ENCODE results near the gene GPR78.

Gene GPR78

DNA sequence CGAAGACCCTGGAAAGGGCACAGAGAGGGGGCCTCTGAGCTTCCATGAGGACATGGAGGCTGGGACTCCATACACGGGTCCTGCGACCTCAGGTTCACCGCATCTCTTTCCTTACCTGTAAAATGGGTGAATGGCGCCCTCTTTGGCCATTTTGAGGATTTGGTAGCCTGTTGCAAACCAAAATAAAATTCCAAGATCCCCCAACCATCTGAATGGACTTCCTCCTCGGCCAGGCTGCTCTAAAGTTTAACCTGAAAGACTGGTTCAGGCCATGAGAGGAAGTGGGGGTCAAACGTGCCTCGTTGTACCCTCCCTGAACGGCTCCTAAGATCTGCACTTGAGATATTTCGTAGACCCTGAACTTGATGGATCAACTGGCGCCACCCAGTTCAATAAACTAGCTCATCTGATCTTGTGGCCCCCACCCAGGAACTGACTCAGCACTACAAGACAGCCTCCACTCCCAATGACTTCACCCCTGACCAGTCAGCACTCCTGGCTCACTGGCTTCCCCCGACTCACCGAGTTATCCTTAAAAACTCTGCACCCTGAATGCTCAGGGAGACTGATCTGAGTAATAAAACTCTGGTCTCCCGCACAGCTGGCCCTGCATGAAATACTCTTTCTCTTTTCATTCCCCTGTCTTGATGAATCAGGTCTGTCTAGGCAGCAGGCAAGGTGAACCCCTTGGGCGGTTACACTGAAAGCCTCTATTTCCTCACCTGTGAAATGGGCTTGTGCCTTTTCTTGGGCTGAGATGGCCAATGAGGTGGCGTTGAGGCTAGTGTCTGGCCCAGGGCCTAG lies 32.9 kb upstream of the GPR78 start:
- no peak for DNase-seq

DNA sequence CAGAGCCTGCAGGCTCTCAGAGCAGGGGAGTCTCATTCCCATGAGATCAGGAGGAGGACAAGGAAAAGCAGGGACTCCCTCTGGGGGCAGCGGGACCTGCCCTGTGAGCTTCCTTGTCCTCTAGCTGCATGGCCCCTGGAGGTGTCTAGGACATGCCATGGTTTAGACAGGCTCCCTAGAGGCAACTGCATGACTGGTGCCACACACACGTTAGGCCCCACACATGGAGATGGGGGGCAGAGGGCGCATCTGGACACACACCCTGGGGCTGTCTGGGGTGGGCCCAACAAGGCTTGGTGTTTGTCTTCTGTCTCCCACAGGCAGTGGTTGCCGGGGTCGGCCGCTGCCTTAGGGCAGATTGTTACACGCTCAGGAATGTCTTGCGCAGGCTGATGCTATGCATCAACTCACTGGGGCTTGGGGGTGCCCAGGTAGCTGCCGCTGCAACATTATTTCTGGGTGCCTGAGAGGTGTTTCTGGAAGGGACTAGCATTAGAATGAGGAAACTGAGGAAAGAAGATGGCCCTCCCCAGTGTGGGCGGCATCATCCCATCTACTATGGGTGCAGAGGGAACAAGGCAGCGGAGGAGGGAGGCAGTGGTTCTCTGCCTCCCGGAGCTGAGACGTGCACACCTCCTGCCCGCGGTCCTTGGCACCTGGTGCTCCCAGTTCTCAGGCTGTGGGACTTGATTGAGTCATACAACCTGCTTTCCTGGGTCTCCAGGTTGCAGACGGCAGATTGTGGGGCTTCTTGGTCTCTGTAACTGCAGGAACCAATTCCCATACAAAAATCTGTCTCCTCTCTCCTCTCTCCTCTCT lies 32.1 kb upstream of the GPR78 start:
- no peak for DNase-seq

DNA sequence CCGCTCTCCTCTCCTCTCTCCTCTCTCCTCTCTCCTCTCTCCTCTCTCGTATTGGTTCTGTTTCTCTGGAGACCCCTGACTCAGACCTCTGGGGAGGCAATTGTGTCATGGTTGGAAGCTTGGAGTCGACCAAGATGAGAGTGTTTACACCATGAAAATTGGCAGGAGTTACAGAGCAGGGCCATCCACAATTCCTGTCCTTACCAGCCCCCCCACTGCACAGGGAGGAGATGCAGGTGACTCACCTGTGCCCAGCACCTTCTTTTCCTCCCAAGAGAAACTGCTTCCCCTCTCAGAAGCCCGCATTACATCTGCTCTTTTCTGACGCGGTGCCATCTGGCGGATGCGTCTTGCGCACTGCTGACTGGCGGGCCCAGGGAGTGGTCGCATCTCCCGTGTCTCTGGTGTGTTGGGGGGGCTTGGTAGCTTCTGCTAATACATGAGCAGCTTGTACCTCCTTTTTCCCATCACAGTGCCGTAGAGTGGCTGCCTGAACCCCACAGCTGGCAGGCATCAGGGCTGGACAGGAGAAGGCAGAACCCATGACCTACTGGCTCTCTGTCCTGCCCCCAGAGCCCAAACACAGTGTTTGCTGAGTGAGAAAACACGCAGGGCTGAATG lies 31.4 kb upstream of the GPR78 start:
- no peak for DNase-seq

DNA sequence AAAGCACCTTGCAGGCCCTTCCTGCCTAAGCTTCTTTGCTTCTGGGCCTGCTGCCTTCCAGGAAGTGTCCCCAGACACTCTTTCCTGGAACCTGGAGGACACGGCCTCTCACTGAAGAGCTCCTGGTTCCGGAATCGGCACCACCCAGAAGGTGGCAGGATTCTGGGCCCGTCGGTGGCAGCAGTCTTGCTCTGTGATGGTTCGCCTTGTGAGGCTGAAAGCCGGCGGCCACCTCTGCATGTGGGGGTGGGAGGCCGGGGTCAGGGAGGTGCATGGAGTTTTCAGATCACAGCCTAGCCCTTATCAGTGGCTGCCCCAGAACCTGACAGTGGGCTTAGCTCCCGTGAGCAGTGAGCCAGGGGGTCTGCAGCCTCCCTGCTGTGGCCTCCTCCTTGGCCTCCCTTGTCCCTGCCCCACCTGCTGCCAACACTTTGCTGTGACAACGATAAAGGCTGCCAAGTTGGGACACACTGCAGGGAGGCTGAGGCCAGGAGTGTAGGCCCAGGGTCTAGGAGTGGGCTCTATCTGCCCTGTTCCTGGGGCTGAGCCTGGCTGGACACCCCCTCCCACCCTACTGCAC lies 30.8 kb upstream of the GPR78 start:
- DNase-seq, result no peak

DNA sequence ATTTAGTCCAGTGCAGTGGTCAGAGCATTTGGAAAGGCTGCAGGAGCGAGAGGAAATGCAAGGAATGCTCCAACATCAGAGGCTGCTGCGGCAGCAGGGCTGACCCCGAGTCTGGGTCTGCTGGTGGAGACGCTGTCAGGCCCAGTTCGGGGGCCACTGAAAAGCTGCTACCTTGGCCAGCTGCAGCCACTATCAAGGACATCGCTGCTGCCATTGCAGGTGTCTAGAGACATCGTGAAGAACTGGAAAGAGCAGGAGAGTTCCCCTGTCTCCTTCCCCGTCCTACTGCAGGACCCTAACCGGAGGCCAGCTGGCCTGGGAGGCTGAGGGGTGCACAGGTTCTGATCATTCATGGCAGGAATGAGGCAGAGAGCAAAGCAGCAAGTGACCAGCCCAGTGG lies 29.5 kb upstream of the GPR78 start:
- no peak for DNase-seq

DNA sequence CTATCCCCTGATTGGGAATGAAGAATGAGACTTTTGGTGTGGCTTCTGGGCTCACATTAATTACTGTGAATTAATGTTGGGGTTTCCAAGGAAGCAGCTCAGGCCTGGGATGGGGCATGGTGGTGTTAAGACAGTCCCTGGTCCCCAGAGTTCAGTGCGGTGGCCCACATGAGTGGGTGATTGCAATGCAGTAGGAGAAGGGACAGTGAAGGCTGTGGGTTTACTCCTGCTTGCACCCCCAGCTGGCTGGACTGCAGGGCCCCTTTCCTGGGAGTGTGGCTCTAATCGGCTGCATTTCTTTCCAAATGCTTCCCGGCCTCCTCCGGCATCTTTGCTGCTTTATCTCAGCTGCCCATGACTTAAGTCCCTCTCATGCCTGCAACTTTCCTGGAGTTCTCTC lies 28.2 kb upstream of the GPR78 start:
- DNase-seq, result no peak

DNA sequence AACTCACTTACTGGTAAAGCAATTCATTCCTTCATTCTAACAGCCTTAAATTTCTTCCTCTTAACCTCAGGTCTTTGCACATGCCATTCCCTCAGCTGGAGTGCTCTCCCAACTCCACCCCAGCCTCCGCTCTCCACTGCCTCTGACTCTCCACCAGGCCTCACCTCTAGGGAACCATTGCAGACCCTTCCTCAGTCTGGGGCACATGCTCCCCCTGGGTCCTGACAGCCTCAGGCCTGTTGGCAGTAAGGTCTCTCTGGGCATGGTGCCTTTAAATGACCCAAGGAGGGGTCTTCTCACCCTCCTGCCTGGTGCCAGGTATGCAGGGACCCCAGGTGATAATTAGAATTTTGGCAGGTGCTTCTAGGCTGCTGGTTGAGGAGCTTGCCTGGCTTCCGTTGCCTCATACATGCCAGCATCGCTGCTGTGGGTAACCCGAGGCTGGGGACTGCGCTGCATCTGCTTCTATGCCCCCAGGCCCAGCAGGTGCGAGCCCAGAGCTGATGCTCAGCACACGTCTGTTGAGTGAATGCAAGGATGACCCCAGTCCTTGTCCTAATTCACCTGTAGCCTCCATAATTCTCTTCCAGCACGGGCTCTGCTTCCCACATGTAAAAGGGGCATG lies 27.5 kb upstream of the GPR78 start:
- DNase-seq, result no peak

DNA sequence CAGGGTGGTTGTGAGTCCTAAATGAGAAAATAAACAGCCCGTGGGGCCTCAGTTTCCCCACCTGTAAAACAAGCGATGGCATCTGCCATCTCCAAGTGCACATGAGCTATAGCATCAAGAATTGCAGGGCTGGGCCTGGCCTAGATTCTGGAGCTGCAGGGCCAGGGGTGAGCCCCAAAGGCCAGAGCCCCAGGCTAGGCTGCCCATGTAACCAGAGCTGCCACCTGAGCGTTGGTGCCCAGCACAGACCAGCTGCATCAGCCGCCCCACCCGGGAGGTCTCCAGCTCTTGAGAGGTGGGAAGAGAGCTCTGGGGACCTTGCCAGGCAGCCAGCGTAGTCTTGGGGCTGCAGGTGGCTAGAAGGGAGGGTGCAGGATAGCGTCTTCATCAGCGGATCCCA lies 27.0 kb upstream of the GPR78 start:
- DNase-seq, result no peak

DNA sequence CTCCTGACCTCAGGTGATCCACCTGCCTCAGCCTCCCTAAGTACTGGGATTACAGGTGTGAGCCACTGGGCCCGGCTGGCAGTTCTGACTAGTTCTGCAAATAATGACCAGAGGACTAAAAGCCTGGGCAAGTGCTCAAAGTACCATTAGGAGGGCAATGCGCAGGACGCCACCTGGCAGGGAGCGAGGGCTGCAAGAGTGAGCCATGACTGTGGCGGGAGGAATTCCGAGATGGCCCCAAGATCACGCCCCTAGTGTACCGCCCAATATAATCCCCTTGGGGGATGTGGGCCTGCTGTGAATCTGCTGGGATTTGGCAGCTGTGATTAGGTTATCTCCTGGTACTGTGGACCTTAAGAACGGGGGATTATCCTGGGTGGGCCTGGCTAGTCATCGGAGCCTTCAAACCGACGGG lies 26.2 kb upstream of the GPR78 start:
- DNase-seq, result no peak

DNA sequence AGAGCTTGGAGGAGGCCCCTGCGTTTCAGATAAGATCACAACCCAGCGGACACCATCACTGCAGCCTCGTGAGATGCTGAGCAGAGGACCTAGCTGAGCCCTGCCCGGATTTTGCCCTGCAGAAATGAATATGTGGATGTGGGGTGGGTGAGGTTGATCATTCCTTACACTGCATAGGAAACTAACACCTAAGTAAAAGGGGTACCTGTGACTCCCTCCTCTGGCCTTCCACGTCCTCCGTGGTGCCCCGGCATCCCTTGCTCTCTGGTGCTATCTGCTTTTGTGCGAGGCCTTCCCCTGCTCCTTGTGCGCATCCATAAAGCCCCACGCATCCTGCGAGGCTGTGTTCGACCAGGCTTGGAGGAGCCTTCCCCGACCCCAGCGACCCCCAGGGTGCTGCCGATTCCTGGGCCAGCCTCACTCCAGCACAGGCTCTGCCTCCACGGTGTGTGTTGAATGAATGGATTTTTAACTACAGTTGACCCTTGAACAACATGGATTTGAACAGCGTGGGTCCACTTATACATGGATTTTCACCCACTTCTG lies 25.6 kb upstream of the GPR78 start:
- DNase-seq, result no peak

DNA sequence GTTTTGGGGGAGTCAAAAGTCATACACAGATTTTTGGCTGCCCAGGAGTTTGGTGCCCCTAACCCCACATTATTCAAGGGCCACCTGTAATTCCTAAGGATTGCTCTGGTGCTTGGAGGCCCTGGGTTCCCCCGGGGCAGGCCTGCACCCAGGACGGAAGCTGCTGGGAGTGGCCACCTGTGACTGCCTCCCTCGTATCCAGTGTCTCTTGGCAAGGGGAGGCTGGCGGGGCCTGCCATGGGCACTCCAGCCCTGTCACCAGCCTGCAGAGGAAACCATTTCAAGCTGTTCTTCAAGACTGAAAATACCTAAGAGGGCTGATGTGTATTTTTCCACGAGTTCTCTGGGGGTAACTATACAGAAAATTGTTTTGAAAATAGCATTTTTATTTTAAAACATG lies 24.5 kb upstream of the GPR78 start:
- no peak for DNase-seq

DNA sequence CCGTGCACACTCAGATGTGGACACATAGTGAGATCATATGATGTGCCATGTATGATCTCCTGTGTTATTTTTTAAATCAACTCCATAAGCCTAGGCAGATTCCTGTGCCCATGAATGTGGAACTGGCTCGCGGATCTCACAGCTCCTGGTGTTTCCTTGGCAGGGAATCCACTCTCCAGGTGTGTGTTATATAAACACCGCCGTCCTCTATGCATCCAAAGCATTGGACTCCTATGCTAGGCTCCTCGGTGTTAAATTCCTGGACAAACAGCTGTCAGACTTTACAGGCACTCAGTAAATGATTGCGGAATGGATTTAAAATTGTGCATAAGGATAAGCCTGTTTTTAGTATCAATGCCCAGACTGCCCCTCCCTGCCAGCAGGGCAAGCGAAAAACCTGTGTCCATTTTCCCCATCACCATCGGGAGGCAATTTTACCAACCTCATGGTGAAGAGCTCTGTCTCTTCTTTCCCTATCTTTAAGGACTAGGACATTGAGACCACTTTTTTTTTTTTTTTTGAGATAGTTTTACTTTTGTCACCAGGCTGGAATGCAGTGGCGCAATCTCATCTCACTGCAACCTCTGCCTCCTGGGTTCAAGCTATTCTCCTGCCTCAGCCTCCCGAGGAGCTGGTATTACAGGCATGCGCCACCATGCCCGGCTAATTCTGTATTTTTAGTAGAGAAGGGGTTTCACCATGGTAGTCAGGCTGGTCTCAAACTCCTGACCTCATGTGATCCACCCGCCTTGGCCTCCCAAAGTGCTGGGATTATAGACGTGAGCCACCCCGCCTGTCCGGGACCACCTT lies 23.6 kb upstream of the GPR78 start:
- no peak for DNase-seq

DNA sequence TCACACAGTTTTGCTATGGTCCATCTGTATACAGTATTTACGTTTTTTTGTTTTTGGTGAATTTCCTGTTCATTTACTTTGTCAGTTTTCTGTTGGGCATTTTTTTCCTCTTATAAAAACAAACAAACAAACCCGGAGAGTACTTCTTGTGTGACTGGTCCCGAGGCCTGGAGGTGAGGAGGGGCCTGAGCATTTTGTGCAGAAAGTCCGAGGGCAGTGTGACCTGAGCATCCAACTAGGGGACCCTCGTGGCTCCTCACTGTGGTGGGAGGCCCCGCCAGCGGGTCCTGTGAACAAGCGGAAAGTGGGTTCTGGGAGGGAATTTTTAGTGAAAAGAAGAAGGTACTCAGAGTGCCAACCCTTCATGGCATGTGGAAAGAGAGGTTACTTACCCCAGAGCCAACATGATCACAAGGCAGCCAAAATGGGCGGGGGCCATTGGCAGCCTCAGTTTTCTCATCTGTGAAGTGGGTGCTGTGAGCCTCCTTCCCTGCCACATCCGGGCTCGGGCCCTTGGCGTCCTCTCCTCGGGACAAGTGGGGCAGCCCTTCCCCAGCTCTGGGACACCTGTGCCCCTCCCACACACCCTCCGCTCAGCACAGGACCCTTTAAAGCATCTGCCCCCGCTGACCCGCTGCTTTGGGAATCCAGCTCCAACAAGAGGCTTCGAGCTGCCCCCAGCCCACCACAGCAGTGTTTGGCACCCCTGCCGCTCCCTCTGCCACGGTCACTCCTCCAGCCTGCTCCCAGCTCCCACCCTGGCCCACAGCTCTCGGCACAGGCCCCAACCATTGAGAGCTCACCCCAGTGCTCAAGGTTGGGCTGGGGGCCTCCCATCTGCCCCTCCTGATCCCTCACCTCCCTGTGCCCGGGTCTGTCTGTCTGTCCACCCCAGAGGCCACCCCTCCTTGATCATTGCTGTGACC lies 22.8 kb upstream of the GPR78 start:
- no peak for DNase-seq

DNA sequence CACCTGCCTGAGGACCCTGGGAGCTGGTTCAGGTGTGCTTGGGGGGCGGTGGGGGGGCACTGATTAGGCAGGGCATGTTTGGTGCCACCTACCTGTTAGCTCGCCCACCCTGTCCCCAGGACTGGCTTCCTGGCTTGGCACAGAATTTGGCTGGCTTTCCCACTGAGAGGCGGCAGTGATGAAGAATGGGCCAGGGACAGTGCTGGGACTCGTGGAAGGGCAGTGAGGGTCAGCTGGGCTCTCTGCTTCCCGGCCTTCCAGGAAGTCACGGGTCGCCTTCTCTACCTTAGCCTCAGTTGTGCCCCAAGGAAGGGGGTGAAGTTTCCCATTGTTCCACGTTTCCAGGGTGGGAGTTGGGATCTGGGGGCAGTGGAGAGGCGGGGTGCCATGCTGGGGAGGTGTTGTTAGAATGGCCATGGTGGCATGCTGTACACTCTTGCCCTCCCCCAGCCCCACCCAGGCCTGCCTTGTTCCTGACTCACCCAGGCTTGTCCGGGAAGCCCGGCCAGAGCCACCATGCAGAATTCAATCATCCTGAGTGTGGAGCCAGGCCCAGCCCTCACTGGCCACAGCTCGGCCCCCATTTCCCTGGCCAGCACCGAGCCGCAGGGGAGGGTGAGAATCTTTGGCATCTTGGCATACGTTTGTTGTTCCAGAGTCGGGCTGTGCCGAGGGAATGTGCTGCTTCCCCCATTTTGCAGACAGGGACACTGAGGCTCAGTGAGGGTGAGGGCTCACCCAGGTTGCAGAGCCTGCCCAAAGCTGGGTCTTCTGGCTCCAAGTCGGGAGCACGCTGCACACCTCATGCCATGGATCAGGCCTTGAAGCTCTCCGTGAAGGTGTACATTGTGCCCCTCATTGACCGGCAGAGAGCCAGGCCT lies 21.9 kb upstream of the GPR78 start:
- no peak for DNase-seq

DNA sequence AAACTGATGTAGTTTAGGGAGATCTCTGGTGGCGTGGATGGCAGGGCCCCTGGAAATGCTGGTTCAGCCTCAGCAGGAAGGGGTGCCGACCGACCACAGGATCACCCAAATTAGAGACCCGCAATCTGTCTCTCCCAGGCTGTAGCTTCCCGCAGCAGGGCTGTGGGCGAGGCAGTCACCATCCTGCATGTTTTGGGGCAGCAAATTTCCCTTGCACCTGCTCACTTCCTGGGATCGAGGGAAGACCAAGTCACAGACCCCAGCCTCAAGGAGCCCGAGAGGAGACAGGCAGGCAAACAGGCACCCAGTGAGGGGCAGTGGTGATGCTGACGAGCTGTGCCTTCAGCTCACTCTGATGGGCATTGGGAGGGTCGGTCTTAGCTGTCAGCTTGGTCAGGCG lies 21.2 kb upstream of the GPR78 start:
- DNase-seq, result no peak

DNA sequence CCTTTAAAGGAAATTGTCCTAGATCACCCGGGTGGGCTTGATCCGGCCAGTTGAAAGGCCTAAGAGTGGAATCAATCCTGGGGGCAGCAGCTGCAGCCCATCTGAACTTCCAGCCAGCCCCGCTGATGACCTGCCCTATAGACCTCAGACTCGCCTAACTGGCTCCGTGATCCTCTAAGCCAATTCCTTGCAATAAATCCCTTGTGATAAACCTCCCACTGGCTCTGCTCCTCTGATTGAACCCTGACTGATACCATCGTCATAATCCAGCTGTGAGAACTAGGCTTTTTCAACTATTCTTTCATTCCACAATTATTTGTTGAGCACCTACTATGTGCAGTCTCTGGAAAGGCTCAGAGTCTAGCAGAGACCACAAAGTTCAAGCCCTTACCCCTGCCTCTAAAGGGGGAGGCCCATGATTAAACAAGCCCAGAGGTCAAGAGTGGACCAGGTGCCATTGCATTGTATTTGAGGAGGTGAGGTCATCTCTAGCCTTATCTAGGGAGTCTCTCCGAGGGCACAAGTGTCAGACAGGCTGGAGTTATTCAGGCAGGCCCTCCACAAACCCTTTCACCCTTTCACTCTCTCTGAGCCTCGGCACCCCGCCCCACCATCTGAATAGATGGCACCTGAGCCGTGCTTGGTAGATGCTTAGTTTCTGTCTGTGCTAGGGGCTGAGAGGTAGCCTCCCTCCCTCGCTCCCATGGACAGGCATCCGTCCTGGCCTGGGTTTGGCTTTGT lies 20.5 kb upstream of the GPR78 start:
- DNase-seq, result no peak

DNA sequence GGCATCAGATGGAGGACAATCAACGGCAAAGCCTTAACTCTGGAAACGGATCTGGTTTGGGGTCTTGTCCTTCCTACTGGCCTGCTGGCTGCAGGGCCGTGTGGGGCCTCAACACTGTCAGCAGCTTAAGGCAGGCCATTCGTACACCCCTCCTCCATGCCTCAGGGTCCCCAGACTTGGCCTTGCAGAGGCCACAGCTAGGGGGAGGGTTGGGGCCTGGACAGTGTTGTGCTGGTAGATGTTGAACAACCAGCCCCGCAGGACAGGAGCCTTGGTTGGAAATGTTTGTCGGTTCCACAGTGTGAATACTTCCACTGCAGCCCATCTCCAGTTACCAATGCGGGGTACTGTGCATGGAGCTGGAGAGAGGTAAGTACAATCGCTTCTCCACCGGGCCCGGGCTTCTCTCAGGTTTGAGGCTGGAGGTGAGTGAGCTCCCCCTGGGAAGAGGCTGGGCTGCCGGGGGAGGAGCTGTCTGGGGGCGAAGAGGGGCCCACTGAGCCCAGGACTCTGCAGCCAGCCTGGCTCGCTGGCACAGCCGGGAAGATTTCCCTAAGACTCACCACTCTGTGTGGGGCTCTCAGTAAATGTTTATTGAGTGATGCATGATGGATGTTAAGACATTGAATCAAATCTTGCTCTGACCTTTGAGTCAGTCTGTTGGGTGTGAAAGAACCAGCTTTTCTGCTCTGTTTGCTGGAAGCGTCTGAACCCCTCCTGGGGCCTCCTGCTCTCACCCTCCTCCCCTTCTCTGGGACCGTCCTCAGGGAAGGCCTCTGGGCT lies 19.7 kb upstream of the GPR78 start:
- DNase-seq, result no peak

DNA sequence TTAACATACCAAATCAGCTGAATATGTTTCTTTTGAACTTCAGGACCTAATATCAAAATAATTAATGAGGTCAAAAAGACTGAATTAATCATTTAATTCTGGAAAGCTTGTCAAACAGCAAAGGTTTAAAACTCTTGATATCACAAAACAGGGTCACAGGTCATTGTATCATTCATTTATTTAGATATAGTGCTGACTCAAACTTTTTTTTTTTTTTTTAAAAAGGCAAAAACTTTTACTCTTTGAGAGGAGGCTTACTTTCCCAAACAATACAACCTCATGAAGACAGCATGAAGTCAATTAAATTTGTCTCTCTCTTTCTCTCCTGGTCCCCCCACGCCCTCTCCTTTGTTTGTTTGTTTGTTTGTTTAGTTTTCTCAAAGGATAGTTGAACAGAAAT lies 15.6 kb upstream of the GPR78 start:
- no peak for DNase-seq

Measured in stimulated activated naive CD4-positive, alpha-beta T cell treated with Interleukin-2 at 50 U/mL for 16 hours (primary cell).